Heart right ventricle (tissue), 16 donors: ENCODE results near the gene RPTN. TPM values are rescaled to one million over a fixed set of nuclear protein-coding genes. Genes with fewer than 3 reads are reported as not detected.

Source experiments
- ATAC-seq, 8 donors: fragments of 200-7000 bp; cut with Tn5 transposase; one replicate each; pipeline ENCODE4 v1.9.1; 2020; ENCODE audit warnings: mild to moderate bottlenecking in 8 of 8, moderate library complexity in 8 of 8, moderate number of reproducible peaks in 1 of 8
- DNase-seq, 2 donors: peaks; one replicate each; pipeline ENCODE4 v3.0.0-alpha.2; 2020
- H3K27ac ChIP-seq, 10 donors: fragments of 200-600 bp; sonication (generic) in 2 of 10; one replicate each; pipeline versions ENCODE4 v1.5.0 to v1.8.0; 2020 to 2022; ENCODE audit warnings: mild to moderate bottlenecking in 3 of 10
- H3K27me3 ChIP-seq, 7 donors: fragments of 200-600 bp; one replicate each; pipeline ENCODE4 v1.8.0; 2021 to 2022; ENCODE audit warnings: mild to moderate bottlenecking in 2 of 7
- H3K36me3 ChIP-seq, 9 donors: fragments of 200-600 bp; sonication (generic) in 1 of 9; one replicate each; pipeline versions ENCODE4 v1.5.0 to v1.8.0; 2020 to 2022; ENCODE audit warnings: mild to moderate bottlenecking in 2 of 9
- H3K4me1 ChIP-seq, 9 donors: fragments of 200-600 bp; sonication (generic) in 1 of 9; one replicate each; pipeline versions ENCODE4 v1.5.0 to v1.8.0; 2020 to 2022; ENCODE audit warnings: mild to moderate bottlenecking in 4 of 9
- H3K4me3 ChIP-seq, 10 donors: fragments of 200-600 bp; sonication (generic) in 2 of 10; one replicate each; pipeline versions ENCODE4 v1.5.0 to v1.8.0; 2020 to 2022; ENCODE audit warnings: mild to moderate bottlenecking in 7 of 10, moderate library complexity in 2 of 10
- H3K9me3 ChIP-seq, 11 donors: fragments of 200-600 bp in 10 of 11; sonication (generic) in 2 of 11; one replicate each; pipeline versions ENCODE4 v1.5.0 to v1.8.0; 2013 to 2022; ENCODE audit warnings: mild to moderate bottlenecking in 2 of 11, control low read depth in 1 of 11, moderate library complexity in 1 of 11
- WGBS, 2 donors: extraction: QIAGEN DNeasy Blood & Tissue Kit; methylation state at CpG; one replicate each; pipeline ENCODE4 v1.1.7; 2013; ENCODE audit warnings: inconsistent platforms in 1 of 2; 5-methylcytosine and 5-hydroxymethylcytosine counted together
- intact Hi-C, 10 donors: fragments of 100-400 bp; cut with DNase I; formaldehyde crosslinking; loops; one replicate each; pipeline versions ENCODE4 v1.11.1 to v1.14.2; 2022
- polyA plus RNA-seq, 2 donors: library from polyadenylated mRNA; stranded (reverse); fragments of 200-250 nt; gene quantifications; one replicate each; pipeline ENCODE4 v1.2.3, GENCODE V29; 2013
- total RNA-seq, 10 donors: library from RNA; stranded (reverse); fragmentation: NEBNext Ultra II Directional in 3 of 10; extraction: Animal tissue kit (Norgen Biotek cat#: 25700) in 3 of 10; gene quantifications; one replicate each; pipeline versions ENCODE4 v1.2.1 to v1.2.4, GENCODE V29; 2021 to 2023
- TF ChIP-seq, protein P1 (sequence below), 9 donors: fragments of 200-600 bp; sonication (generic) in 2 of 9; IDR thresholded peaks; one replicate each; pipeline versions ENCODE4 v1.5.0 to v1.8.0; 2021 to 2022; ENCODE audit warnings: antibody characterized with exemption in 9 of 9, mild to moderate bottlenecking in 5 of 9, moderate library complexity in 1 of 9
- donor health status: Arrhythmogenic right ventricular cardiomyopathy.
- donor health status: ischemic (EF 13 %, LVEDD 7.1; RV severe dilation, severe dysfunction).
- donor health status: healthy with polysubstance abuse.
- donor health status: DM: no; HTN: yes; CAD: no.
- donor health status: DM: no; HTN: no; CAD: no.
- donor health status: ischemic (EF 25% LVEDD 6.9; RV normal size, moderate dysfunction).
- donor health status: ischemic (EF 25% LVEDD 5.7; RV mildly dilated, moderate dysfunction).
- donor health status: healthy.
- donor health status: DM: yes; HTN: yes; CAD: no.
- donor health status: Ischemic cardiomyopathy.
- donor health status: ischemic (EF 35%, LVEDD 5.7; RV mildly dilated, moderate dysfunction).
- donor health status: nonischemic (EF 11% LVEDD 7.7; RV severe dilation, severe dysfunction).
- donor health status: DM: yes; HTN: yes; CAD: no.
- donor health status: PGD.
- donor health status: ischemic (EF 29% LVEDD 5.4; RV normal size, mild dysfunction).
- donor health status: nonischemic (EF 23%, LVEDD 6.1; RV moderate dilation, normal function).

The RPTN gene
- total and polyA plus RNA-seq, 12 donors: not detected

DNA sequence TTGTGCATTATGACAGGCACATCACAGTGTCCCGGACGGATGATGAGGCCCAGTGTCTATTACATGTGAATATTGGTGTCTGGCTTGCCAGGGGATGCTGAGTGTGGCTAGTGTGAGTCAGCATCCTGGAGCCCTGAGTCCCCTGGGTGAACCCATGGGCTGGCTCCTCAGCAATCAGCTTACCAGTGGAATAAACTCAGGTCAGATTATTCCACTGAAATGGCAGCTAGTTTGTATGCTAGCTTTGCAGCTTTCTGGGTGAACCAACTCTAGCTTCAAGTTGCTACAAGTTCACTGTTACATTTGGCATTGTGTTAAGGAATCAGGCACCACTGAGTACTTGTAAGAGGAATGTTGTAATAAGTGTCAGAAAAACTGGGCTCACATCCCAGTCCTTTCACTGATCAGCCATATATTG lies 23.9 kb upstream of the RPTN start:
- peaks cover 0 to 8% (median 0%) of the 10 kb centered on the region in 9 donors for H3K4me1 ChIP-seq
- DNase-seq (no peak), ATAC-seq (peak in 2 of 8 donors; percentile 38 to 45)
- H3K9me3 ChIP-seq: no peaks in the 10 kb centered on the region
- intact Hi-C loops: loop anchor here in 3 of 10 donors (2.0 to 10.0 kb wide), 6 partner anchors 41 to 162 kb away; no protein-coding TSS in a partner anchor
- H3K4me3 ChIP-seq: no peak overlapping the region
- TF ChIP-seq, protein P1, sequence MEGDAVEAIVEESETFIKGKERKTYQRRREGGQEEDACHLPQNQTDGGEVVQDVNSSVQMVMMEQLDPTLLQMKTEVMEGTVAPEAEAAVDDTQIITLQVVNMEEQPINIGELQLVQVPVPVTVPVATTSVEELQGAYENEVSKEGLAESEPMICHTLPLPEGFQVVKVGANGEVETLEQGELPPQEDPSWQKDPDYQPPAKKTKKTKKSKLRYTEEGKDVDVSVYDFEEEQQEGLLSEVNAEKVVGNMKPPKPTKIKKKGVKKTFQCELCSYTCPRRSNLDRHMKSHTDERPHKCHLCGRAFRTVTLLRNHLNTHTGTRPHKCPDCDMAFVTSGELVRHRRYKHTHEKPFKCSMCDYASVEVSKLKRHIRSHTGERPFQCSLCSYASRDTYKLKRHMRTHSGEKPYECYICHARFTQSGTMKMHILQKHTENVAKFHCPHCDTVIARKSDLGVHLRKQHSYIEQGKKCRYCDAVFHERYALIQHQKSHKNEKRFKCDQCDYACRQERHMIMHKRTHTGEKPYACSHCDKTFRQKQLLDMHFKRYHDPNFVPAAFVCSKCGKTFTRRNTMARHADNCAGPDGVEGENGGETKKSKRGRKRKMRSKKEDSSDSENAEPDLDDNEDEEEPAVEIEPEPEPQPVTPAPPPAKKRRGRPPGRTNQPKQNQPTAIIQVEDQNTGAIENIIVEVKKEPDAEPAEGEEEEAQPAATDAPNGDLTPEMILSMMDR (IDR thresholded peaks at IDR 0.05): no peak
- H3K27ac ChIP-seq: no peak overlapping the region
- H3K27me3 ChIP-seq: peaks cover 0 to 8% (median under 1%) of the 10 kb centered on the region in 7 donors
- WGBS, 2 donors: 54 to 55% methylated on average over 2 of the region's 2 CpGs
- no peaks in the 10 kb centered on the region for H3K36me3 ChIP-seq

DNA sequence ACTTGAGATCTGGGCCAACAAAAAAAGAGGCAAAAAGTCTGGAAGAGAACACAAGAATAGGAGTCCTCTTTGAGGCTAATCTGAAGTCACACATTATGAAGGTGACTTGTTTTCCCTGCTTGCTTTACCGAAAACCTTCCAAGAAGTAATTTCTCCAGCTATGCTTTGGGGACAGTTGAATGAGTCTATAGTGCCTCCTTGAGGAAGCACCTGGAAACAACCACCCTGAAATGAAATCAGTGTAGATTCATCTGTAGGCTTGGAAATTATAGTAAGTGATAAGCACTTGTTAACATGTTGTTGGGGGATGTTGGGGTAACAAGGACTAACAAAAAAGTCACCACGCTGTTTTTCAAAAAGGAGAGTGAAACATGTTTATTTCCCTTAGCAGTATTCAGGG lies 23.4 kb upstream of the RPTN start:
- TF ChIP-seq, protein P1 (IDR thresholded peaks at IDR 0.05): peak in 7 of 9 donors; percentile 36 to 59 (median 40)
- peaks cover 0 to 6% (median 0%) of the 10 kb centered on the region in 7 donors for H3K27me3 ChIP-seq
- H3K27ac ChIP-seq: no peak overlapping the region
- intact Hi-C loops: loop anchor here in 3 of 10 donors (2.0 to 10.0 kb wide), 6 partner anchors 40 to 162 kb away; no protein-coding TSS in a partner anchor
- DNase-seq: no peak
- no peak overlapping the region for H3K4me3 ChIP-seq
- H3K9me3 ChIP-seq: no peaks in the 10 kb centered on the region
- H3K4me1 ChIP-seq: peaks cover 0 to 8% (median 0%) of the 10 kb centered on the region in 9 donors
- ATAC-seq: no peak
- WGBS, 2 donors: 64 to 76% methylated on average over 2 of the region's 2 CpGs
- no peaks in the 10 kb centered on the region for H3K36me3 ChIP-seq

DNA sequence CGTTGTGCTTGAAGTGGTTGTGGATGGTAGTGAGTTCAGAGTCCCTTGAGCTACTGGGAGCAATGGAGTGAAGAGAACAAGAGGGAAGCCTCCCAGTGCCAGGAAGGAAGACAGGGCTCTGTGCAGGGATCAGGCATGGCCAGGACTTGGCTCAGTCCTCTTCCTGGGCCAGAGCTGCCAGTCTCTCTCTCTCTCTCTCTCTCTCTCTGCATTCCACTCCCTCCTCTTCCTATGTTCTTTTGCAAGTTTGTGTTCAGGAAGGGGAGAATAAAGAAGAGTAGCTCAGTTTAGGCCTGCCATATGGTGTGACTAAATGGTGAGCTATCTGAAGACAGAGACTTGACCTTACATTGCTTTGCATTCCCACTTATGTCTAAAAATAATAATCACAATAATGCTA lies 20.5 kb upstream of the RPTN start:
- Histone ChIP-seq H3K4me1 (peaks cover 0 to 8% (median 0%) of the 10 kb centered on the region in 9 donors), H3K27me3 (peaks cover 0 to 5% (median 0%) of the 10 kb centered on the region in 7 donors), H3K9me3 (no peaks in the 10 kb centered on the region), H3K4me3 (no peak overlapping the region), H3K27ac (no peak overlapping the region), H3K36me3 (no peaks in the 10 kb centered on the region)
- peak in 1 of 8 donors; percentile 29 for ATAC-seq
- TF ChIP-seq, protein P1 (IDR thresholded peaks at IDR 0.05): no peak
- intact Hi-C loops: no loop called here
- DNase-seq: no peak
- WGBS, 2 donors: 81 to 100% methylated on average over 1 of the region's 1 CpG

DNA sequence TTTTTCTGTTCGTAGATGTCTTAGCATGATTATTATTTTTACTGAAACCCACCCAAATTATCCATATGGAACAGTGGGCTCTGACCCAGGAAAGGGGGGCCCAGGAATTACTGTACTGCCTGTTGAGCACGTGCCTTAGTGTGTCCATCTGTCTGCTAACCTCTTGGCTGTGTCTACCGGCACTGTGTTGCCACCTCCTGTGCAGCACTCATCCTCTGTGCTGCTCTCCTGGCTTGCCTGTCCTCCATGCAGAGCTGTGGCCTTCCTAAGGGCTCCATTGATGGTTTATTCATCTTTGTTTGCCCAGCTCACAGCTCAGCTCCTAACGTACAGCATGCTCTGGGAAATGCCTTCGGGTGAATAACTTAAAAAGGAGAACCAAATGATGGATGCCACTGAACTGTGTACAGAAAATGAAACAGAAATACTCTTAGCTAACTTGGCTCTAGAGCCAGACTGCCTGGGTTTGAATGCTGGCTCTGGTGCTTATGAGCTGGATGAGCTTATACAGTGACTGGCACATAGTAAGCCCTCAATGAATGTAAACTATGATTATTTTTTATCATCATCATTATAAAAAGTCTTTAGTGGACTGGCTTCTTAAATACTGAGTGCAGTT lies 11.4 kb upstream of the RPTN start:
- Histone ChIP-seq H3K4me1 (peaks cover 0 to 64% (median 11%) of the 10 kb centered on the region in 9 donors), H3K27ac (peak overlapping the region in 1 of 10 donors; percentile 23), H3K4me3 (no peak overlapping the region), H3K36me3 (no peaks in the 10 kb centered on the region), H3K9me3 (no peaks in the 10 kb centered on the region), H3K27me3 (no peaks in the 10 kb centered on the region)
- DNase-seq (no peak), ATAC-seq (no peak)
- 69 to 80% methylated on average over 5 of the region's 5 CpGs for WGBS, 2 donors
- intact Hi-C loops: no loop called here
- TF ChIP-seq, protein P1 (IDR thresholded peaks at IDR 0.05): no peak
